T-helper 1 cell treated with Interleukin-12 subunit alpha and Interleukin-12 subunit beta and Interleukin-4 antibody, amounts not matched to agents 30 ng/mL and 1 ng/mL, for 36 hours (primary cell): ENCODE measurements around the gene NEGR1. TPM values are rescaled to one million over a fixed set of nuclear protein-coding genes. Genes with fewer than 3 reads are reported as not detected.

Experiments used
- intact Hi-C: fragments of 100-400 bp; cut with micrococcal nuclease; formaldehyde crosslinking; loops from one replicate; pipeline ENCODE4 v1.15.1; 2024
- total RNA-seq: library from RNA; stranded (reverse); gene quantifications from 2 replicates; pipeline ENCODE4 v1.2.3, GENCODE V29; 2022

Gene NEGR1
- total RNA-seq, 1 donor from 2014 or later, result not detected

GRCh38 chr1:71786218-71786617 is 496.1 kb downstream of the NEGR1 start:
- intact Hi-C loops, result no loop called here

- intact Hi-C loops, result no loop called here
These were observed 496.9 kb downstream of the NEGR1 start for GRCh38 chr1:71785450-71785849.

DNA sequence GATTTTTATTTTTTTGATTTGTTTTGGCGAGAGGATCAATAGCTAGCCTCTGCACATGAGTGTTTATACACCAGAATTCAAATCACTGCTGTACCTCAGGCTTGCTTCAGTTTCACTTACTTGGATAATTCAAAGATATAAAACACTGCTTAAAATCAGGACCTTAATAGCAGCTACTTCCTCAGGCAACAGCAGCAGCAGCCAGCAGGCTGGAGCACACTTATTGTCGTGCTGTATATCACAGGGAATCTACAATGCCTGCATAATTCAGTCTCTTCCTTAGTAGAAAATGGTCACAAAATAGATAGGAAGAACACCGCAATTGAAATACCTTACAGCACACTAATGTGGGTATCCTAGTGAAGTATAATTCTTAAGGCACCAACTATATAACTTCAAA is 497.3 kb downstream of the NEGR1 start:
- intact Hi-C loops, result no loop called here

GRCh38 chr1:71784241-71784640 is 498.1 kb downstream of the NEGR1 start:
- intact Hi-C loops, result no loop called here

- intact Hi-C loops, result no loop called here
These were observed 499.3 kb downstream of the NEGR1 start for GRCh38 chr1:71783071-71783470.

DNA sequence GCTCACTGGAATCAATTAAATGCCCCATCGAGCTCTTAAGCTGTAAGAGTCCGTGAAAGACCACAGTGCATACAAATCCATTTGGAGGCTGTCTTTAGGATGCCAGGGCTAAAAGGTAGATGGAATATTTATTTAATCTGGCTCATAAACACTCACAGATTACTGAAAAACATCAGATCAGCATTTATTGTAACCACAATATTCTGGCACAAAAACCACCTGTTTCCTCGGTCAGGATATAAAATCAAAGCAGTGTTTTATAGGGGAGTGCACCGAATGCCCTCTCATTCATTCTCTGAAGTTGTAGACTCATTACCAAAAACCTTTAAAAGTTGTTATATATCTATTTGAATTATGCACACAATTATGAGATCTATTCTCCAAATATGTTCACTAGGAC is 500.9 kb downstream of the NEGR1 start:
- intact Hi-C loops, result no loop called here

DNA sequence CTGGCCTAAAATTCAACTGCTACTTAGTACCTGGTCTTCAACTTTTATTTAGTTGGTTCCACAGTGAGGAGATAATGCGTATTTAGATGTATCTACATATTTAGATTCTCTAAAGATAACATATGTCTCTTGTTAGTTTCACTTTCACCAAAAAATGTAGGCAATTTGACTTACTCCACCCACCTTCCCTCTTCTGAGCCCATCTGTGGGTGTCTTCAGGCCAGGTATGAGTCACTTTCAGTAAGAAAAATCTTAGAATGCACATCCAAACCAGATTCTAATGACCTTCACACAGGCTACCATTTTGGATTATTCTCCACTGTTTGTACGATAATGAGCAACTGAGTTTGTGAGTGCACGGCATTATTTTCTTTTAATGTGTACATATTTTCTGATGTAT is 501.7 kb downstream of the NEGR1 start:
- intact Hi-C loops, result no loop called here

GRCh38 chr1:71778940-71779339 is 503.4 kb downstream of the NEGR1 start:
- intact Hi-C loops, result no loop called here

- intact Hi-C loops, result no loop called here
These were observed 505.2 kb downstream of the NEGR1 start for GRCh38 chr1:71777094-71777493.

- intact Hi-C loops, result no loop called here
These were observed 507.6 kb downstream of the NEGR1 start for GRCh38 chr1:71774705-71775104.

DNA sequence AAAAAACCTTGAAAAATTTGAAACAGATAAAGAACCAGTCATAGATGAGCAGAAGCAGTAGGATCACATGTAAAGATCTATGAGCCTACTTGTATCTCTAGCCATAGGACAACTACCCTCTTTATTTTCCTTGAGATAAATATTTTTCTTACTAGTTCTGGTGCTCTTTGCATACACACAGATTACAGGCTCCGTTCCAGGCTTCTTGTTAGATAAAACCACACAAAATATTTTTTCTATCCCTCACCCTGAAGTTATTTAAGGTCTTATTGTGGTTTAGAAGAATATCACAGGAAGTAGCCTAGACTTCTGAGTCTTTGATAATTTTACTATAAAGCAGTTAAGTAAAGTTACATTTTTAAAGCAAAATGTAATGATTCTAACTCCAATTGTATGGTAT is 512.2 kb downstream of the NEGR1 start:
- intact Hi-C loops, result no loop called here

- intact Hi-C loops, result no loop called here
These were observed 515.6 kb downstream of the NEGR1 start for GRCh38 chr1:71766748-71767147.

GRCh38 chr1:71762514-71763255 is 519.7 kb downstream of the NEGR1 start:
- intact Hi-C loops, result no loop called here

GRCh38 chr1:71755441-71755840 is 526.9 kb downstream of the NEGR1 start:
- intact Hi-C loops, result no loop called here

DNA sequence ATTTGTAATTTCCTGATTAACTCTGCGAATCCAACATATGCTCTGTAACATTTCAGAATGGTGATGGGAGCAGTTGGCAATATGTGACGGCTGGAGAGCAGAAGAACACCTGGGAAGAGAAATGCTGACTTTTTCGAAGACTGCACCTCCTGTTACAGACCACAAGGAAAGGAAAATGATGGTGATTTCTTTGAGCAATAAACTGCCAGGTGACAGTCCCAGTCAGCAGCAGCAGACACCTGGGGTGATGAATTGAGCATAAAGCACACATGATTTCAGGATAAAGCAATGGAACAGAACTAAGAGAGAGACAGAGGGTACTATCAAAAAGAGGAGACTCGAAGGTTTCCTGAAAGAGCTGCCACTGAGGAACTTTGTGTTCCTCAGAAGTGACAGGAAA is 528.6 kb downstream of the NEGR1 start:
- intact Hi-C loops, result no loop called here

DNA sequence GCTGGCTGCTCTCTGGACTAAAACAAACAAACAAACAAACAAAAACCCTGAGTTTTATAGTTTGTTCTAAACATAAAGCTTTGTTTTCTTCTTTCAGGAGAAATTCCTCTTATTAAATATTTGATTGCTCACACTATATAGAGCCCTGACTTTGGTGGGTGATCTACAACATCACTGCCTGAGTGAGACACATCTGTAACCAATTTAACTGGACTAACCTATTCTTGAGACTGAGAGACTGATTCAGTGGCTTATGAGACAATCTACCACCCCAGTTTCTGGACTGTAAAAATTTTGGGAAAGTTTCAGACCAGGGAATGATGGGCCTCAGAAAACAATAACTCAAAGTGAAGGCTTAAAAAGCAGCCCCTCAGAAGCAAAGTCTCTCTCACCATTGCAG is 537.0 kb downstream of the NEGR1 start:
- intact Hi-C loops, result no loop called here

DNA sequence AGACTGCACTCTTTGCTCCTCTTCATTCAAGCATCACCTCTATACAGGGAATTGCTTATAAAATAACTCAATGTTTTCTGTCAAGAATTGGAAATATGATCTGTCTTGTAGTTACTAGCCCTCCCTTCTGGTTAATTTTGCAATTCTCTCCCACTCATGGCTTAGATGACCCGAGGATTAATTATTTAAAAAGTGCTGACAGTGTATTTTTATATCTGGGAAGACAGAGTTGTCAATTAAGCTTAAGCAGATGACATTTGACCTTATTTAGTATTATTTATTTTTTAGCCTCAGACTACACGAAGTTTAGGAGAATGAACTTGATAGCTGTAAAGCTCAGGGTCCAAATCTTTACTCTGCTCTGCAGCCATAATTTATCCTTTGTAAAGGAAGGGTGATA is 538.5 kb downstream of the NEGR1 start:
- intact Hi-C loops, result no loop called here

DNA sequence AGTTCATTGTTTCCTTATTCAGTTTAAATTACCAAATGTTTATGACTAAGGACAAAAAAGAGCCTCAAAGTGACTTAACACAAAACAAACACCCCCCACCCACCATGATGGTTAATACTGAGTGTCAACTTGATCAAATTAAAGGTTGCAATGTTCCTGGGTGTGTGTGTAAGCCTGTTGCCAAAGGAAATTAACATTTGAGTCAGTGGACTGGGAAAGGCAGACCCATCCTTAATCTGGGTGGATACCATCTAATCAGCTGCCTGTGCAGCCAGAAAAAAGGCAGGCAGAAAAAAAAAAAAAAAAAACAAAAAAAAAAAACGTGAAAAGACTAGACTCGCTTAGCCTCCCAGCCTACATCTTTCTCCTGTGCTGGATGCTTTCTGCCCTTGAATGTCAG is 543.4 kb downstream of the NEGR1 start:
- intact Hi-C loops, result no loop called here

GRCh38 chr1:71738256-71738655 is 544.1 kb downstream of the NEGR1 start:
- intact Hi-C loops, result no loop called here

DNA sequence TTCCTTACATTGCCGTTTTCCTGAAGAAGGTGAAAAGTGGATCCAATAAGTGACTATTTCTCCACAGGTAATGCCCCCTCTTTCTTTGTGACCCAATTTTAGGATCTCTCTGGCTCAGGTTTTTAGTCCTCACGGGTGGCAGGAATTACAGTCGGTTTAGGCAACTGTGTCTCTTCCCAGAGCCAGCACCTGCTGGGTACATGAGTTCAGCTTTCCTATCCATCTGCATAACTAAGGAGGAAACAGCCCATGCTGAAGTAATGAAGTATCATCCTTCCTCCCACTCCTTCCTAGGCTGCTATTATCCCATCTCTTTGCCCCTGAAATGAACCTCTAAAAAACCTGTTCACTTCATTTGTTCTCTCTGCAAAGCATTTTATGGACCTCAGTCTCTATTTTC is 544.6 kb downstream of the NEGR1 start:
- intact Hi-C loops, result no loop called here

GRCh38 chr1:71733121-71733520 is 549.2 kb downstream of the NEGR1 start:
- intact Hi-C loops, result no loop called here

DNA sequence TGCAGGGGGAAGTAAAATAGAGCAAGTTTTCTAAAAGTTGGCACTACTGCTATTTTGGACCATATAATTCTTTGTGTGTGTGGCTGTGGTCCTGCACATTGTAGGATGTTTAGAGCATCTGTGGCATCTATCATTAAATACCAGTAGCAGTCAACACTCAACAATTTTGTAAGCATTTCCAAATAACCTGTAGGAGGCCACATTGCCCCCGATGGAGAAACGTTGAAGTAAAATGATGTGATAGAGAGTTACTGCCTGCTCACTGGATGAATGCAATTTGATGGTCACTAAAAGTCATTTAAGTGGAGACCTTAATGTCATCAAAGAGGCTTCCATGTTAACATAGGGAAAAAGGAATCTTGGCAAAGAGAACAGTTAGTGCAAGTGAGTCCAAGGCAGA is 560.8 kb downstream of the NEGR1 start:
- intact Hi-C loops, result no loop called here

DNA sequence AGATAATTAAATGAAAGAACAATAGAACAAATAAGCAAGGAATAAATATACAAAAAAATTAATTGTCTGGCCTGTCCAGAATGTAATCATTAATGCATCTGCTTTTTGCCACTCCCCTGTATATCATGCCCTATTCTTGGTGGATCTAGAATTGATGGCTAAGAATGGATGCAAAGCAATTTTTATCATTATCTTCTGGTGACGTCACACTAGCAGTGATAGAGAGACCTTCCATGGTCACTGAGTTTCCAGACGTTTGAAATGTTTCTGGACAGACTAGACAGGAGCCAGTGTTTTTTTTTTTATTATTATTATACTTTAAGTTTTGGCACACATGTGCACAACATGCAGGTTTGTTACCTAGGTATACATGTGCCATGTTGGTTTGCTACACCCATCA is 563.0 kb downstream of the NEGR1 start:
- intact Hi-C loops, result no loop called here

DNA sequence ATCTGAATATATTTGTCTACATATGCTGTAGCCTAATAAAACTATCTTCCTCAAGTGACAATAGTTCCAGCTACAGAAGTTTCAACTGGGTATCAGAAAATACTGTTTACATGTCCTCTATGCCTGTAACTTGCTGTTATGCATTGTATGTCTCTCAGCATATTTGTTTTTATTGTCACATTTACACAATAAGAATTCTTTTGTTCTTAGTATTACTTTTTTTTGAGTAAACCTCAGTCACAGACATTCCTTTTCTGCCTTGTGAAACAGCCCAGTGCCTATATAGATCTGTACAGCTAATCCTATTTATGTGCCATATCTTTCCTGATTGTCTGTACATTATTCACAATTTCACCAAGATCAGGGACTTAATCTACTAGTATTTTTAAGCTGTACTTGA is 565.2 kb downstream of the NEGR1 start:
- intact Hi-C loops, result no loop called here
